T-cell (primary cell): Measurements from ENCODE around the gene CAGE1. TPM values are rescaled to one million over a fixed set of nuclear protein-coding genes. Genes with fewer than 3 reads are reported as not detected.

Experiments
- ATAC-seq, 4 experiments: fragments of 200-7000 bp in 3 of 4; fragments of 150-1000 bp in 1 of 4; cut with Tn5 transposase; replicated peaks in 1 of 4; 1 replicate in 3 of 4; 2 replicates in 1 of 4; pipeline ENCODE4 v1.10.0; 2021; ENCODE audit warnings: moderate library complexity in 3 of 4, mild to moderate bottlenecking in 2 of 4, moderate number of reproducible peaks in 1 of 4
- CTCF ChIA-PET, 2 donors: fragments of 300-600 bp; sonication (Branson Sonifier 250); formaldehyde crosslinking; loops; one replicate each; lab custom pipeline; 2022; ENCODE audit warnings: antibody characterized with exemption in 2 of 2; lab: Charles Lee
- POLR2A ChIA-PET, 2 donors: fragments of 300-600 bp; sonication (Branson Sonifier 250); formaldehyde crosslinking; loops; one replicate each; lab custom pipeline; 2022; ENCODE audit warnings: antibody characterized with exemption in 2 of 2; lab: Charles Lee
- DNase-seq, 35 experiments: peaks; one replicate each; pipeline versions ENCODE4 v3.0.0 to v3.0.0-alpha.2; 2013 to 2023
- H3K27ac ChIP-seq: one replicate; pipeline ENCODE4 v1.5.1; 2013; ENCODE audit warnings: low read length
- H3K27me3 ChIP-seq, 2 experiments: replicated peaks in 1 of 2; 1 replicate in 1 of 2; 2 replicates in 1 of 2; pipeline versions ENCODE4 v1.6.1 to v1.7.0; 2013; ENCODE audit warnings: low read length in 1 of 2, mixed read lengths in 1 of 2; ENCODE audit not compliant: control insufficient read depth in 2 of 2, insufficient read depth in 2 of 2; ENCODE audit errors: extremely low read depth in 1 of 2
- H3K36me3 ChIP-seq, 2 donors: 1 replicate in 1 of 2; 2 replicates in 1 of 2; pipeline versions ENCODE4 v1.6.1 to v1.7.0; 2013; ENCODE audit warnings: low read length in 1 of 2; ENCODE audit not compliant: control insufficient read depth in 2 of 2, insufficient read depth in 1 of 2; ENCODE audit errors: extremely low read depth in 1 of 2
- H3K4me1 ChIP-seq, 2 experiments: 1 replicate in 1 of 2; 2 replicates in 1 of 2; pipeline versions ENCODE4 v1.6.1 to v1.7.0; 2013; ENCODE audit warnings: low read length in 2 of 2, mixed read lengths in 1 of 2; ENCODE audit not compliant: insufficient read depth in 2 of 2, control insufficient read depth in 1 of 2; ENCODE audit errors: extremely low read depth in 1 of 2
- H3K4me3 ChIP-seq, 2 donors: 1 replicate in 1 of 2; 2 replicates in 1 of 2; pipeline versions ENCODE4 v1.5.1 to v1.7.0; 2013; ENCODE audit warnings: mild to moderate bottlenecking in 2 of 2, low read length in 1 of 2, moderate library complexity in 1 of 2; ENCODE audit not compliant: control insufficient read depth in 1 of 2; ENCODE audit errors: extremely low read depth in 1 of 2
- H3K9me3 ChIP-seq: 2 replicates; pipeline ENCODE4 v1.7.0; 2013
- H3K27ac Mint-ChIP-seq, 2 donors: one replicate each; pipeline ENCODE4 v1.8.0; 2020 to 2021; ENCODE audit warnings: mild to moderate bottlenecking in 2 of 2, mixed read lengths in 2 of 2
- H3K27me3 Mint-ChIP-seq, 2 donors: one replicate each; pipeline ENCODE4 v1.8.0; 2021 to 2022; ENCODE audit warnings: mixed read lengths in 2 of 2
- H3K36me3 Mint-ChIP-seq: one replicate; pipeline ENCODE4 v1.8.0; 2021; ENCODE audit warnings: mixed read lengths
- H3K4me1 Mint-ChIP-seq, 3 donors: one replicate each; pipeline ENCODE4 v1.8.0; 2020 to 2022; ENCODE audit warnings: mixed read lengths in 3 of 3, mild to moderate bottlenecking in 1 of 3
- H3K4me3 Mint-ChIP-seq, 3 donors: one replicate each; pipeline ENCODE4 v1.8.0; 2020 to 2022; ENCODE audit warnings: mild to moderate bottlenecking in 3 of 3, mixed read lengths in 3 of 3, moderate library complexity in 3 of 3
- H3K9me3 Mint-ChIP-seq, 3 donors: one replicate each; pipeline ENCODE4 v1.8.0; 2020 to 2022; ENCODE audit warnings: mixed read lengths in 3 of 3
- WGBS: methylation state at CpG from one replicate; pipeline ENCODE4 v1.1.5; 2013; ENCODE audit warnings: missing lambda C conversion rate; ENCODE audit not compliant: insufficient coverage; 5-methylcytosine and 5-hydroxymethylcytosine counted together
- total RNA-seq, 35 experiments: library from RNA in 6 of 35; stranded (reverse) in 6 of 35; fragments of 120-200 nt in 1 of 35; gene quantifications; one replicate each; pipeline versions ENCODE4 v1.2.1 to v1.2.4 and lab custom pipeline; 2013 to 2026

The CAGE1 gene
- total RNA-seq: under 1 TPM in 4 of 5 donors, not detected in 1; 0.09 to 0.75 (median 0.31) TPM
- 1.4 TPM for total RNA-seq (2013)
- total RNA-seq (lab: John Stamatoyannopoulos, UW): 0.14 to 3.5 (median 1.7) reads per million in 29 experiments

- H3K27me3 ChIP-seq: peaks cover 0 to 2% of the 10 kb centered on the region in 2 experiments
- peak within 1 kb of the TSS; percentile 82 to 98 (median 91) for H3K4me3 Mint-ChIP-seq
- CTCF ChIA-PET: interaction anchor here in 1 of 2 donors (1.0 to 2.0 kb wide), 2 partner anchors 114 to 200 kb away, joined by 4 to 7 read pairs; partner anchors contain the start of gene SNRNP48
- DNase-seq (peak; percentile 85 to 96 (median 93)), ATAC-seq (peak; percentile 91 to 97 (median 95))
- H3K4me3 ChIP-seq: peak within 1 kb of the TSS; percentile 85 to 87
- WGBS: under 1% methylated on average over 60 of the region's 62 CpGs
- H3K36me3 ChIP-seq: peaks cover 0 to 15% of the 10 kb centered on the region in 2 donors
- H3K27ac Mint-ChIP-seq: peak within 1 kb of the TSS; percentile 97 to 99
- no peaks in the 10 kb centered on the region for H3K27me3 Mint-ChIP-seq
- peaks cover 13% of the 10 kb centered on the region for H3K36me3 Mint-ChIP-seq
- no peaks in the 10 kb centered on the region for H3K9me3 Mint-ChIP-seq
- peaks cover 44 to 51% (median 47%) of the 10 kb centered on the region in 3 donors for H3K4me1 Mint-ChIP-seq
- peaks cover 16 to 26% of the 10 kb centered on the region in 2 experiments for H3K4me1 ChIP-seq
- POLR2A ChIA-PET: interaction anchor here in 1 of 2 donors (0.6 to 1.1 kb wide), 5 partner anchors 47 to 200 kb away, joined by 3 to 4 read pairs (median 4); partner anchors contain the start of gene SNRNP48
- no peaks in the 10 kb centered on the region for H3K9me3 ChIP-seq
- peak within 1 kb of the TSS; percentile 100 for H3K27ac ChIP-seq
Measured at GRCh38 chr6:7389451-7390225, at the start of gene CAGE1, which contains the start of gene RIOK1. Gene CAGE1 (minus strand): TSS chr6:7389742. CDS start chr6:7387173, 2,569 bp downstream. Gene RIOK1 (plus strand): TSS chr6:7389808. CDS start chr6:7390003, 195 bp downstream.

- no peak for DNase-seq
- Mint-ChIP-seq H3K27ac (peak overlapping the region in 1 of 2 donors; percentile 48), H3K27me3 (no peaks in the 10 kb centered on the region), H3K4me3 (no peak overlapping the region), H3K9me3 (peaks cover 5 to 10% (median 5%) of the 10 kb centered on the region in 3 donors), H3K36me3 (peaks cover 4% of the 10 kb centered on the region), H3K4me1 (peaks cover 0 to 19% (median 14%) of the 10 kb centered on the region in 3 donors)
- 0% methylated on average over 1 of the region's 3 CpGs for WGBS
- Histone ChIP-seq H3K27me3 (peaks cover 0 to 4% of the 10 kb centered on the region in 2 experiments), H3K27ac (no peak overlapping the region), H3K4me1 (peaks cover 7 to 10% of the 10 kb centered on the region in 2 experiments), H3K9me3 (no peaks in the 10 kb centered on the region), H3K4me3 (no peak overlapping the region), H3K36me3 (no peaks in the 10 kb centered on the region)
- CTCF ChIA-PET: no interaction called here
- ATAC-seq: no peak
- POLR2A ChIA-PET: interaction anchor here in 1 of 2 donors (0.7 kb wide), 1 partner anchor 11 kb away, joined by 3 read pairs; no protein-coding TSS in a partner anchor
Measured at GRCh38 chr6:7439228-7439627, 49.7 kb upstream of the CAGE1 start.

GRCh38 chr6:7438011-7438410, 48.5 kb upstream of the CAGE1 start:
- Histone ChIP-seq H3K4me1 (peaks cover 7 to 10% of the 10 kb centered on the region in 2 experiments), H3K27me3 (peaks cover 0 to 6% of the 10 kb centered on the region in 2 experiments), H3K4me3 (no peak overlapping the region), H3K27ac (no peak overlapping the region), H3K9me3 (no peaks in the 10 kb centered on the region), H3K36me3 (no peaks in the 10 kb centered on the region)
- POLR2A ChIA-PET: no interaction called here
- Mint-ChIP-seq H3K27me3 (no peaks in the 10 kb centered on the region), H3K4me3 (no peak overlapping the region), H3K4me1 (peaks cover 0 to 19% (median 14%) of the 10 kb centered on the region in 3 donors), H3K36me3 (peaks cover 4% of the 10 kb centered on the region), H3K27ac (no peak overlapping the region), H3K9me3 (peaks cover 5 to 10% (median 5%) of the 10 kb centered on the region in 3 donors)
- ATAC-seq (no peak), DNase-seq (no peak)
- WGBS: no CpG with 5 or more reads among the region's 3 CpGs
- CTCF ChIA-PET: interaction anchor here in 1 of 2 donors (0.6 kb wide), 1 partner anchor 19 kb away, joined by 4 read pairs; no protein-coding TSS in a partner anchor

GRCh38 chr6:7434672-7435071, 45.1 kb upstream of the CAGE1 start:
- ATAC-seq (no peak), DNase-seq (no peak)
- Mint-ChIP-seq H3K4me1 (peaks cover 0 to 12% (median 10%) of the 10 kb centered on the region in 3 donors), H3K36me3 (peaks cover 4% of the 10 kb centered on the region), H3K4me3 (no peak overlapping the region), H3K9me3 (peaks cover 5 to 7% (median 5%) of the 10 kb centered on the region in 3 donors), H3K27ac (no peak overlapping the region), H3K27me3 (peaks cover 6 to 13% of the 10 kb centered on the region in 2 donors)
- CTCF ChIA-PET: no interaction called here
- Histone ChIP-seq H3K4me3 (no peak overlapping the region), H3K27ac (no peak overlapping the region), H3K9me3 (no peaks in the 10 kb centered on the region), H3K4me1 (peaks cover 4 to 9% of the 10 kb centered on the region in 2 experiments), H3K36me3 (no peaks in the 10 kb centered on the region), H3K27me3 (peaks cover 0 to 21% of the 10 kb centered on the region in 2 experiments)
- POLR2A ChIA-PET: no interaction called here
- WGBS: no CpG with 5 or more reads among the region's 1 CpG

GRCh38 chr6:7433121-7433617, 43.6 kb upstream of the CAGE1 start:
- Histone ChIP-seq H3K4me3 (no peak overlapping the region), H3K9me3 (no peaks in the 10 kb centered on the region), H3K36me3 (no peaks in the 10 kb centered on the region), H3K4me1 (no peaks in the 10 kb centered on the region), H3K27ac (no peak overlapping the region), H3K27me3 (peaks cover 0 to 21% of the 10 kb centered on the region in 2 experiments)
- Mint-ChIP-seq H3K9me3 (peaks cover 5 to 7% (median 5%) of the 10 kb centered on the region in 3 donors), H3K27me3 (peaks cover 6 to 13% of the 10 kb centered on the region in 2 donors), H3K4me3 (no peak overlapping the region), H3K27ac (no peak overlapping the region), H3K36me3 (peaks cover 4% of the 10 kb centered on the region), H3K4me1 (peaks cover 0 to 2% (median 0%) of the 10 kb centered on the region in 3 donors)
- WGBS: 90% methylated on average over 3 of the region's 5 CpGs
- CTCF ChIA-PET: no interaction called here
- POLR2A ChIA-PET: interaction anchor here in 1 of 2 donors (0.7 kb wide), 1 partner anchor 1263 kb away, joined by 3 read pairs; no protein-coding TSS in a partner anchor
- no peak for DNase-seq
- no peak for ATAC-seq
